Mesendoderm (in vitro differentiated cells): ENCODE measurements around the gene RINL.
"Not testable (repeated sequence)": the region's sequence is repeated elsewhere in the genome, so short reads cannot be mapped to it uniquely, and the experiment has no call there.

Experiments
- DNase-seq: peaks from one replicate; pipeline ENCODE4 v3.0.0; 2013
- H2AK5ac ChIP-seq: 2 replicates; pipeline ENCODE4 v1.6.1; 2013; ENCODE audit warnings: low read length, inconsistent platforms
- H2BK120ac ChIP-seq: 2 replicates; pipeline ENCODE4 v1.6.1; 2013; ENCODE audit warnings: low read depth, mild to moderate bottlenecking, low read length, moderate library complexity, mixed read lengths
- H2BK15ac ChIP-seq: replicated peaks from 2 replicates; pipeline ENCODE4 v1.6.1; 2013; ENCODE audit warnings: low read depth, mild to moderate bottlenecking, moderate library complexity
- H2BK5ac ChIP-seq: 2 replicates; pipeline ENCODE4 v1.6.1; 2013; ENCODE audit warnings: low read length, inconsistent platforms
- H3K18ac ChIP-seq: 2 replicates; pipeline ENCODE4 v1.6.1; 2013; ENCODE audit warnings: mild to moderate bottlenecking, low read length, mixed read lengths
- H3K23ac ChIP-seq: one replicate; pipeline ENCODE4 v1.6.1; 2013; ENCODE audit warnings: low read length
- H3K27ac ChIP-seq: 2 replicates; pipeline ENCODE4 v1.5.1; 2013; ENCODE audit warnings: low read depth, mild to moderate bottlenecking, inconsistent platforms, low read length, moderate library complexity
- H3K27me3 ChIP-seq: 2 replicates; pipeline ENCODE4 v1.6.1; 2013; ENCODE audit warnings: low read length, control low read depth, mild to moderate bottlenecking, inconsistent platforms; ENCODE audit not compliant: insufficient read depth, poor library complexity
- H3K36me3 ChIP-seq: 2 replicates; pipeline ENCODE4 v1.6.1; 2013; ENCODE audit warnings: low read length, inconsistent platforms; ENCODE audit not compliant: control insufficient read depth, insufficient read depth
- H3K4ac ChIP-seq: one replicate; pipeline ENCODE4 v1.6.1; 2013; ENCODE audit warnings: low read depth, mild to moderate bottlenecking, low read length, moderate library complexity
- H3K4me1 ChIP-seq: 2 replicates; pipeline ENCODE4 v1.6.1; 2013; ENCODE audit warnings: low read depth, low read length, inconsistent platforms; ENCODE audit not compliant: control insufficient read depth
- H3K4me2 ChIP-seq: 2 replicates; pipeline ENCODE4 v1.6.1; 2013; ENCODE audit warnings: low read length
- H3K4me3 ChIP-seq: 2 replicates; pipeline ENCODE4 v1.5.1; 2013; ENCODE audit warnings: mild to moderate bottlenecking, low read length
- H3K56ac ChIP-seq: one replicate; pipeline ENCODE4 v1.6.1; 2013; ENCODE audit warnings: low read length
- H3K79me1 ChIP-seq: 2 replicates; pipeline ENCODE4 v1.6.1; 2013; ENCODE audit warnings: low read length, inconsistent platforms
- H3K79me2 ChIP-seq: 2 replicates; pipeline ENCODE4 v1.6.1; 2013; ENCODE audit warnings: mild to moderate bottlenecking, low read length; ENCODE audit not compliant: control insufficient read depth, insufficient read depth
- H3K9ac ChIP-seq: 2 replicates; pipeline ENCODE4 v1.6.1; 2013; ENCODE audit warnings: low read length, inconsistent platforms
- H4K5ac ChIP-seq: one replicate; pipeline ENCODE4 v1.6.1; 2013; ENCODE audit warnings: low read length
- H4K8ac ChIP-seq: one replicate; pipeline ENCODE4 v1.6.1; 2013; ENCODE audit warnings: low read depth, mild to moderate bottlenecking, control low read depth, low read length, moderate library complexity
- WGBS: extraction: QIAGEN DNeasy Blood & Tissue Kit; methylation state at CpG from one replicate; pipeline ENCODE4 v1.1.7; 2013; ENCODE audit warnings: low lambda C conversion rate, missing lambda C conversion rate; ENCODE audit not compliant: insufficient coverage; ENCODE audit errors: extremely low coverage; 5-methylcytosine and 5-hydroxymethylcytosine counted together

RINL gene

GRCh38 chr19:38884691-38885090 lies 6.6 kb upstream of the RINL start:
- not testable (repeated sequence) for H3K27me3 ChIP-seq
- WGBS: no CpG with 5 or more reads among the region's 3 CpGs

GRCh38 chr19:38883286-38883685 lies 5.2 kb upstream of the RINL start:
- H3K4ac ChIP-seq: no peak overlapping the region
- no peak overlapping the region for H3K4me3 ChIP-seq
- H2AK5ac ChIP-seq: no peak overlapping the region
- no peak for DNase-seq
- H3K18ac ChIP-seq: no peak overlapping the region
- H2BK5ac ChIP-seq: no peak overlapping the region
- no peak overlapping the region for H2BK120ac ChIP-seq
- no peak overlapping the region for H3K9ac ChIP-seq
- no CpG with 5 or more reads among the region's 9 CpGs for WGBS
- H3K4me1 ChIP-seq: no peaks in the 10 kb centered on the region
- no peak overlapping the region for H3K56ac ChIP-seq
- H3K79me1 ChIP-seq: no peaks in the 10 kb centered on the region
- H3K23ac ChIP-seq: no peak overlapping the region
- H2BK15ac ChIP-seq: no peak overlapping the region
- no peak overlapping the region for H4K5ac ChIP-seq
- no peaks in the 10 kb centered on the region for H3K79me2 ChIP-seq
- H3K27ac ChIP-seq: no peak overlapping the region
- H4K8ac ChIP-seq: no peak overlapping the region
- H3K27me3 ChIP-seq: no peaks in the 10 kb centered on the region
- H3K36me3 ChIP-seq: no peaks in the 10 kb centered on the region
- H3K4me2 ChIP-seq: no peak overlapping the region

More at GRCh38 chr19:38884691-38885090, 6.6 kb upstream of the RINL start:
- not testable (repeated sequence) for H3K18ac ChIP-seq, H3K4me1 ChIP-seq, H3K36me3 ChIP-seq, H3K27ac ChIP-seq, H3K79me1 ChIP-seq, H2BK120ac ChIP-seq, H3K4me2 ChIP-seq, H2BK15ac ChIP-seq, H4K5ac ChIP-seq, H3K4ac ChIP-seq, H2BK5ac ChIP-seq, DNase-seq, H3K9ac ChIP-seq, H2AK5ac ChIP-seq, H3K79me2 ChIP-seq, H3K56ac ChIP-seq, H3K23ac ChIP-seq, H4K8ac ChIP-seq, H3K4me3 ChIP-seq

- no peak overlapping the region for H3K18ac ChIP-seq
- H2BK15ac ChIP-seq: no peak overlapping the region
- H3K27me3 ChIP-seq: no peaks in the 10 kb centered on the region
- no peak for DNase-seq
- H3K56ac ChIP-seq: no peak overlapping the region
- no peak overlapping the region for H2AK5ac ChIP-seq
- no peaks in the 10 kb centered on the region for H3K36me3 ChIP-seq
- no peak overlapping the region for H3K4ac ChIP-seq
- H3K23ac ChIP-seq: no peak overlapping the region
- H3K9ac ChIP-seq: no peak overlapping the region
- no peaks in the 10 kb centered on the region for H3K4me1 ChIP-seq
- no peaks in the 10 kb centered on the region for H3K79me1 ChIP-seq
- no peak overlapping the region for H2BK120ac ChIP-seq
- no peak overlapping the region for H3K4me2 ChIP-seq
- no peaks in the 10 kb centered on the region for H3K79me2 ChIP-seq
- no peak overlapping the region for H3K27ac ChIP-seq
- H4K8ac ChIP-seq: no peak overlapping the region
- WGBS: no CpG with 5 or more reads among the region's 19 CpGs
- H2BK5ac ChIP-seq: no peak overlapping the region
- H4K5ac ChIP-seq: no peak overlapping the region
- H3K4me3 ChIP-seq: no peak overlapping the region
Measured at GRCh38 chr19:38880882-38881609, 3.0 kb upstream of the RINL start.

GRCh38 chr19:38880076-38880881 lies 2.2 kb upstream of the RINL start:
- Histone ChIP-seq H3K4me1 (no peaks in the 10 kb centered on the region), H2BK5ac (no peak overlapping the region), H3K4me3 (no peak overlapping the region), H3K27me3 (no peaks in the 10 kb centered on the region), H2BK120ac (no peak overlapping the region), H4K5ac (no peak overlapping the region), H3K18ac (no peak overlapping the region), H3K23ac (no peak overlapping the region), H3K79me2 (no peaks in the 10 kb centered on the region), H4K8ac (no peak overlapping the region), H3K56ac (no peak overlapping the region), H2BK15ac (no peak overlapping the region), H3K27ac (no peak overlapping the region), H3K4ac (no peak overlapping the region), H3K79me1 (no peaks in the 10 kb centered on the region), H3K4me2 (no peak overlapping the region), H2AK5ac (no peak overlapping the region), H3K36me3 (no peaks in the 10 kb centered on the region), H3K9ac (no peak overlapping the region)
- DNase-seq: no peak
- no CpG with 5 or more reads among the region's 19 CpGs for WGBS

DNA sequence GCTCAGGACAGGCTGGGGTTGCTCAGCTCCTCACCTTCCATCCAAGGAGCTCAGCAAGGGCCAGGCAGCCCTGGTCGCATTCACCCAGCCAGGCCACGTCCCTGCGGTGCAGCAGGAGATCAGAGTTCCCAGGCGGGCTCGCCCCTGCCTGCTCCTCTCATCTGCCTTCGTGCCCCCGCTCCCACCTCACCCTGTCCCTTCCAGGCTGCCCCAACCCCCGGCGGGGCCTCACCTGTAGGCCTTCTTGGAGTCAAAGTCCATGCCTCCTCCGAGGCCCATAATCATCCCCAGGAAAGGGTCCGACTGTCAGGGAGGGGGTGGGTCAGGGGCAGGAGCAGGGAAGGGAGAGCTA lies 1.3 kb upstream of the RINL start:
- DNase-seq: no peak
- Histone ChIP-seq H2BK5ac (no peak overlapping the region), H3K4ac (no peak overlapping the region), H3K36me3 (no peaks in the 10 kb centered on the region), H3K23ac (no peak overlapping the region), H3K79me2 (no peaks in the 10 kb centered on the region), H2BK120ac (no peak overlapping the region), H3K9ac (no peak overlapping the region), H3K27ac (no peak overlapping the region), H3K4me3 (no peak overlapping the region), H4K8ac (no peak overlapping the region), H3K18ac (no peak overlapping the region), H3K79me1 (no peaks in the 10 kb centered on the region), H3K56ac (no peak overlapping the region), H3K4me1 (no peaks in the 10 kb centered on the region), H2AK5ac (no peak overlapping the region), H4K5ac (no peak overlapping the region), H2BK15ac (no peak overlapping the region), H3K27me3 (no peaks in the 10 kb centered on the region), H3K4me2 (no peak overlapping the region)
- WGBS: no CpG with 5 or more reads among the region's 11 CpGs
